Urinary bladder (tissue), 4 donors: ENCODE measurements around the gene MPHOSPH9. TPM values are rescaled to one million over a fixed set of nuclear protein-coding genes. Genes with fewer than 3 reads are reported as not detected.
A peak's percentile ranks its signal among the peaks of the same experiment; 100 is the strongest.

Experiments
- DNase-seq: peaks from one replicate; pipeline ENCODE4 v3.0.0-alpha.2; 2015; ENCODE audit errors: extremely low spot score
- H3K27ac ChIP-seq: one replicate; pipeline ENCODE4 v1.5.1; 2013; ENCODE audit warnings: low read depth, mild to moderate bottlenecking, moderate library complexity
- H3K36me3 ChIP-seq: one replicate; pipeline ENCODE4 v1.6.1; 2013; ENCODE audit warnings: mild to moderate bottlenecking, moderate library complexity; ENCODE audit not compliant: insufficient read depth
- H3K4me1 ChIP-seq: one replicate; pipeline ENCODE4 v1.6.1; 2013; ENCODE audit warnings: mild to moderate bottlenecking, moderate library complexity; ENCODE audit not compliant: insufficient read depth
- H3K4me3 ChIP-seq: one replicate; pipeline ENCODE4 v1.5.1; 2013; ENCODE audit warnings: low read depth, low read length
- WGBS: extraction: QIAGEN DNeasy Blood & Tissue Kit; methylation state at CpG from one replicate; pipeline ENCODE4 v1.1.7; 2013; 5-methylcytosine and 5-hydroxymethylcytosine counted together
- polyA plus RNA-seq: library from polyadenylated mRNA; stranded (reverse); fragments of 200-250 nt; gene quantifications from one replicate; pipeline ENCODE4 v1.2.3, GENCODE V29; 2013
- total RNA-seq: library from RNA; depleted of rRNA; stranded (reverse); fragments of >200 nt; gene quantifications from one replicate; pipeline ENCODE4 v1.2.3, GENCODE V29; 2014
- donor health status: healthy with polysubstance abuse.
- donor health status: healthy.

MPHOSPH9 gene
- total and polyA plus RNA-seq, 2 donors, result 6.2 to 88.8 TPM

- H3K4me1 ChIP-seq, result no peaks in the 10 kb centered on the region
- no peak overlapping the region for H3K27ac ChIP-seq
- no peak for DNase-seq
- WGBS, result 74% methylated on average over 12 of the region's 12 CpGs
- H3K4me3 ChIP-seq, result no peak overlapping the region
- no peaks in the 10 kb centered on the region for H3K36me3 ChIP-seq
Observed at GRCh38 chr12:123131879-123132402, 101.0 kb downstream of the MPHOSPH9 start.

DNA sequence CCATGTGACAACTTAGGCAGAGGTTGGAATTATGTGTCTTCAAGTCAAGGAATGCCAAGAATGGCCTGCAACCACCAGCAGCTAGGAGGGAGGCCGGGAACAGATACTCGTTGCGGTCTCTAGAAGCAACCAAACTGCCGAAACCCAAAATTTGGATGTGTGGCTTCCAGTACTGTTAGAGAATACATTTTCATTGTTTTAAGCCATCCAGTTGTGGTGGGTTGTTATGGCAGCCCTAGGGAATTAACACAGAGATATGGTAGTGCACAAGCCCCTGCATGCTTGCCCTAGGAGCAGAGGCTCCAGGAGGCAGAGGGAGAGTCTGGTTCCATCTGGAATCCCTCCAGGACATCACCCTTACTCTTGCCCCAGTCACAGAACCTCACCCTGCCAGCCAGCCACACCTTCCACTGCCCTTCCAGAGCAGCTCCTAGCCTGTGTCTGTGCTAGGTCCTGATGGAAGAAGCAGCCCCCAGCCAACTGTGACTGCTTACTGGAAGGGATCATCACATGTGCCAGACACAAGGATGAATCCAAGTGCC is 101.6 kb downstream of the MPHOSPH9 start:
- WGBS, result 81% methylated on average over 4 of the region's 4 CpGs
- Histone ChIP-seq H3K4me1 (no peaks in the 10 kb centered on the region), H3K4me3 (no peak overlapping the region), H3K36me3 (no peaks in the 10 kb centered on the region), H3K27ac (no peak overlapping the region)
- no peak for DNase-seq

DNA sequence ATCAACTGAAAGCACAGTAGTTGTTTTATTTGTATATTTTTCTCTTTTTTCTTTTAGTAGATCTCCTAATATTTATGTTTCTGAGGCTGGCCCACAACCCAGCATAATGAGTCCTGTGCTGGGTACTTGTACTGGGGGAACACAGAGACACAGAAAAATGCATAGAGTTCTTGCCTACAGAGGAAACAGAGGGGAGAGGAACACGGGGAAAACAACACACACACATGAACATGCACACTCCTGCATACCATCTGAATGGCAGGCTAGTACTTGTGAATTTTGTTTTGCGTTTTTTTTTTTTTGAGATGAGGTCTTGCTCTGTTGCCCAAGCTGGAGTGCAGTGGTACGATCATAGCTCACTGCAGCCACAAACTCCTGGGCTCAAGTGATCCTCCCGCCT is 103.3 kb downstream of the MPHOSPH9 start:
- H3K4me1 ChIP-seq, result no peaks in the 10 kb centered on the region
- no peak overlapping the region for H3K4me3 ChIP-seq
- 82% methylated on average over 4 of the region's 4 CpGs for WGBS
- no peaks in the 10 kb centered on the region for H3K36me3 ChIP-seq
- no peak overlapping the region for H3K27ac ChIP-seq
- DNase-seq, result no peak

- no peak overlapping the region for H3K4me3 ChIP-seq
- no peaks in the 10 kb centered on the region for H3K4me1 ChIP-seq
- WGBS, result 94% methylated on average over 6 of the region's 6 CpGs
Observed at GRCh38 chr12:123127182-123127495, 105.8 kb downstream of the MPHOSPH9 start.

GRCh38 chr12:123126294-123127181 is 106.4 kb downstream of the MPHOSPH9 start:
- 65% methylated on average over 6 of the region's 6 CpGs for WGBS
- DNase-seq, result no peak
- Histone ChIP-seq H3K4me1 (no peaks in the 10 kb centered on the region), H3K27ac (peak overlapping the region; percentile 6), H3K4me3 (no peak overlapping the region), H3K36me3 (no peaks in the 10 kb centered on the region)

More at GRCh38 chr12:123127182-123127495, 105.8 kb downstream of the MPHOSPH9 start:
- DNase-seq, result no peak
- no peaks in the 10 kb centered on the region for H3K36me3 ChIP-seq
- H3K27ac ChIP-seq, result no peak overlapping the region

DNA sequence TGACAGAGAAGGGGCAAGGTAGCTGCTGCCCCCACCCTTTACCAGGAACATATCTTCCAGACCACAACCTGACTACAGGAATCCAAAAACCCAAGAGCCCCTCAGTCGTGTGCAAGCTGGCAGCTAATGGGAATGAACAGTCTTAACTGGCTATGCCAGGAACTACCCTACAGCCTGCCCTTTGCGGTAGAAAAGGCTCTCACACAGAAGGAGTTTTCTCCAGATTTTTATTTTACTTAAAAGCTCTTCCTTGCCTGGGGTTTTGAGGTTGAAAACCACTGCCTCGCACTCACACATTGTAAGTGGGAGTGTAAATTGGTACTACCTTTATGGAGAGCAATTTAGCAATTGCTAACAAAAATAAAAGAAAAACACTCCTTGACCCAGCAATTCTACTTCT is 110.3 kb downstream of the MPHOSPH9 start:
- no peaks in the 10 kb centered on the region for H3K4me1 ChIP-seq
- no peak overlapping the region for H3K4me3 ChIP-seq
- no peak overlapping the region for H3K27ac ChIP-seq
- no peak for DNase-seq
- no peaks in the 10 kb centered on the region for H3K36me3 ChIP-seq
- WGBS, result 94% methylated on average over 3 of the region's 3 CpGs

- no peak for DNase-seq
- 95% methylated on average over 6 of the region's 6 CpGs for WGBS
- H3K4me3 ChIP-seq, result no peak overlapping the region
Observed at GRCh38 chr12:123121670-123122069, 111.3 kb downstream of the MPHOSPH9 start.

DNA sequence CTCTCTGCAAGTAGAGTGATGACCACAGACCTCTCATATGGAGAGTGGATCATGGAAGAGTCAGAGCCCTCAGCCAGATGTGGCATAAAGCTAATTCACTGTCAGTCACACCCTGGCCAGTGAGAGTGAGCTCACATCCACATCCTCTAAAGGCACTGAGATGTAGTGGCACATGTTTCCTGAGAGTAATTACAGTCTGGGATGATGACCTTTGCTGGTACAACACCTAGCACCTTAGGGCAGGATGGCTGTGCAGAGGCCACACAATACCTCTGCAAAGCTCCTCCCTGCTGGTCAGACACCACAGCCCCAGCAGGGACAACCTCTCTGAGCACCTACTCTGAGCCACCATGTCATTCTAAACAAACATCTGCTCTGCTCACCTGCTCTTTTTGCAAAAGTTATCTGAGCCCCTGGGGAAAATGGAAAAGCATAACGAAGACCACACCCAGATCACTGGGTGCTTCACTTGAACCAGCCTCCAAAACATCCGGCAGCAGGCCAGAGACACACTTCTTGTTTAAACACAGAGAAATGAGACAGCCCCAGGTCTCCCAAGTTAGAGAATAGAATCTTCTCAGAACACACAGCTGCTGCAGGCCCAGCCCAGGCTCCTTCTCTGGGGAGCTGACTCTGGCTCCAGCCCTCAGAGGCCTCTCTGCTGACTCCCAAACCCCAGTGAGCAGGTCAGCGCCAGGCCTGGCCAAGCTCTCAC is 112.3 kb downstream of the MPHOSPH9 start:
- Histone ChIP-seq H3K27ac (no peak overlapping the region), H3K4me1 (no peaks in the 10 kb centered on the region), H3K4me3 (no peak overlapping the region), H3K36me3 (no peaks in the 10 kb centered on the region)
- no peak for DNase-seq
- WGBS, result 61% methylated on average over 3 of the region's 3 CpGs

More at GRCh38 chr12:123121670-123122069, 111.3 kb downstream of the MPHOSPH9 start:
- no peaks in the 10 kb centered on the region for H3K36me3 ChIP-seq
- H3K4me1 ChIP-seq, result no peaks in the 10 kb centered on the region
- no peak overlapping the region for H3K27ac ChIP-seq

DNA sequence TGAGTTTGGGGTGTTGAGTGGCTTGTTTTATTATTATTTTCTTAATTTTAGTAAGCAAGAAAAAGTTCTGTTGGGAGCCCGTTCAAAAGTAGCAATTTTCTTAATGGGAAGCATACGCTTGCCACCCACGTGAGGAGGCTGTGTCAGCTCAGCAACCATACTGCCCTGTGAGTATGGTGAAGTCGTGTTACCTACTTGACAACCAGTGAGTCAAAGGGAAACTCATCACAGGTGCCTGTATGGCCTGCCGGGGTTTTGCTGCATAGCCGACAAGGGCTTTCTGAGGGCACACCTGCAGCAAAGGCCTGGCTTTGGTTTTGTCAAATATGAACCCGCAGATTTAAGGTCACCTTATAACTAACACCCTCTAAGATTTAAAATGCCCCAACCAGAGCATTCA is 113.1 kb downstream of the MPHOSPH9 start:
- DNase-seq, result no peak
- 94% methylated on average over 7 of the region's 7 CpGs for WGBS
- no peak overlapping the region for H3K27ac ChIP-seq
- H3K4me3 ChIP-seq, result no peak overlapping the region
- no peaks in the 10 kb centered on the region for H3K4me1 ChIP-seq
- H3K36me3 ChIP-seq, result no peaks in the 10 kb centered on the region

DNA sequence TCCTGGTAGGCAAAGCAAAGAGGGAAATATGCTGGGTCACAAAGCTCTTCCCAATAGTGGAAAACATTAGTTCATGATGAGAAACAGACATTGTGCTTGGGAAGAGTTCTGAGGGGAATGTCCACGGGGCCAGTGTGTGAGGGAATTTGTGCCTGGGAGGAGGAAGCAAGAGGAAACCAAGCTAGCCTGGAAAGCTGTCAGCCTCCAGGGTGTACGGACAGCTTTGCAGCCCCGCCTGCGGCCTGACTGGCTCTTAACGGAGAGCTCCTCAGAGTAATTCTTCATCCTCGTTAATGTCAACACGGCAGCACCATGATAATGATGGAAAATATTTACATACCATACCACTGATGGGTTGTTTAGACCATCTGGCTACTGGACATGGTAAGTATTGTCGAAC is 114.4 kb downstream of the MPHOSPH9 start:
- no peak for DNase-seq
- 55% methylated on average over 8 of the region's 8 CpGs for WGBS
- Histone ChIP-seq H3K27ac (no peak overlapping the region), H3K4me3 (no peak overlapping the region), H3K36me3 (no peaks in the 10 kb centered on the region), H3K4me1 (no peaks in the 10 kb centered on the region)

DNA sequence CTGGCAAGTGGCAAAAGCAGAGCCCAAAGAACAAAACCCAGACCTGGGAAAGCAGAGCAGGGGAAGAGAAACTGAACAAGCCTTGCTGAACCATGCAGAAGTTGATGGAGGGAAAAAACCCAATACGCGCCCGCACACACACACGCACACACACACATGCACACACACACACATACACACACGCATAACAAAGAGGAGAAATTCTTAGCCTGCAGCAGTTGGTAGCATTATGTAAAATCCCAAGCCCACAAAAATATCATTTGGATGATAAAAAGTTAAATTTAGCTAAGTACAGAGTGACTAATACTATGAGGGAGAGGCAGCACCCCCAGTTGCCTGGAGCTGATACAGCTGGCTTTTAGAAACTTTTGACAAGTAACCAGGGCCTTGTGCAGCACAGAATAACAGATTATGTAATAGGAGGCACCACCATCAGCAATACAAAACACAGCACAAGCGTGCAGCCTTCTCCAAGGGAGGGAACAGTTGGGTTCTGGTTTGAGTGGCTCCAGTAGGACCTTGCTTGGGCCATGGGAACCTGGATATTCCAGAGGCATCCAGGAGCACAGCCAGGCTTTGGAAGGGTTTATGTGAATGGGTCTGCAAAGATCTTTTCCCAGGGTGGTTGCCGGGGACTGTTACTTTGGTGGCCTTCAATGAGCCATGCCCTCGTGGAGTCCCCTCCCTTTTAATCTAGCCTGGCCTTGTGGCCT is 117.4 kb downstream of the MPHOSPH9 start:
- Histone ChIP-seq H3K27ac (peak overlapping the region; percentile 51), H3K4me1 (no peaks in the 10 kb centered on the region), H3K36me3 (no peaks in the 10 kb centered on the region), H3K4me3 (no peak overlapping the region)
- DNase-seq, result peak; percentile 62
- WGBS, result 28% methylated on average over 8 of the region's 8 CpGs

DNA sequence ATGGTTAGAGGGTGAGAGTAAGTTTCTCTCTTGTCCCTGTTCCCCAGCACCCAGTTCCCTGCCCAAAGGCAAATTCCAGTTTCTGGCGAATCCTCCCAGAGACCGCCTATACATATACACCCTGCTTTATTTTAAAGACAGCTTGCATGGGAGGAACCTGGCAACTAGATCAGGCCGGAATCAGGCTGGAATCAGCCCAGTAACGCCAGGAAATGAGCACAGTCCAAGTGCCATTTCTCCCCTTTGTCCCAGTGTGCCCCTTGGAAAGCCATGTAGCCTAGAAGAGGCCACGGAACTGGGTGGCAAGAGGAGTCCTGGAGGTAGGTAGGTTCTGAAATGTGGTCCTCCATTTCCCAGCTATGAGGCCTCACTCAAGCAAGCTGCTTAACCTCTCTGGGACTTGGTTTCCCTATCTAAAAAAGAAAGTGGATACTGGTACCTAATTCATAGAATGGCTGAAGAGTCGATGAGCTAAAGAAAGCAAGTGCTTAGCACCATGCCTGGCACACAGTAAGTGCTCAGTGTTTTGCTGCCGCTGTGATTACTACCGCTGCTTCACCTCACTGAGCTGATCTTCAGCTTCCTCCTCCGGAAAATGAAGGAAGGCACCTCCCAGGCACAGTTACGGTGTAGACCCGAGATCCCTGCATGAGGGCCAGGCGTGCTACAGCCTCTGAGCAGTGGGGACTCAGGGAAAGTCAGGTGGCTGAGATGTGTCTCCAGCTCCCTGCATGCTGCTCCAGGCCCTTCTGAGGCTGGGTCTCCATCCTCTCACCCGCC is 118.4 kb downstream of the MPHOSPH9 start:
- H3K4me1 ChIP-seq, result no peaks in the 10 kb centered on the region
- 81% methylated on average over 13 of the region's 13 CpGs for WGBS
- no peak overlapping the region for H3K4me3 ChIP-seq
- H3K36me3 ChIP-seq, result no peaks in the 10 kb centered on the region
- H3K27ac ChIP-seq, result no peak overlapping the region
- DNase-seq, result no peak

DNA sequence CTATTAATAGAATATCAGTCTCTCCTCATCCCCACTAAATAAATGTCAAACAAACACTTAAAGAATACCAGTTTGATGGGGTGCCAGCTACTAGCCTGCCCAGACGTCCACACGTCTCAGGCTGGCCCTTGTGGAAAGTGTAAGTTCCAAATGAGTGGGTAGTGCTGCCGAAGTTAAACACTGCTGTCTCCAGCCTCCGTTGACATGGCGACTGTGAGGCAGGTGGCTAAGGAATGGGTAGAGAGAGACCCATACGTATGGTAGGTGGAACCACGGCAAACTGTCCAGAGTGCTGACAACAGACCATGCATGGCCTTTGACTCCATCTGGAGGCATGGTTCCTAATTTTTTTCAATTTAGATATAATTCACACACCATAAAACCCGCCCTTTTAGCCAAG is 119.9 kb downstream of the MPHOSPH9 start:
- WGBS, result 61% methylated on average over 8 of the region's 8 CpGs
- H3K4me1 ChIP-seq, result no peaks in the 10 kb centered on the region
- H3K4me3 ChIP-seq, result no peak overlapping the region
- H3K27ac ChIP-seq, result no peak overlapping the region
- DNase-seq, result no peak
- no peaks in the 10 kb centered on the region for H3K36me3 ChIP-seq
